Mucosa of rectum (tissue), 2 donors: ENCODE measurements around the gene ADAMTS13.
A peak's percentile ranks its signal among the peaks of the same experiment; 100 is the strongest.
"Not testable (repeated sequence)": the region's sequence is repeated elsewhere in the genome, so short reads cannot be mapped to it uniquely, and the experiment has no call there.

ENCODE experiments used
- H3K27ac ChIP-seq, 2 donors: one replicate each; pipeline ENCODE4 v1.7.0; 2013; ENCODE audit warnings: inconsistent platforms in 2 of 2, low read depth in 2 of 2, low read length in 2 of 2
- H3K27me3 ChIP-seq, 2 donors: one replicate each; pipeline ENCODE4 v1.7.0; 2013; ENCODE audit warnings: low read length in 2 of 2; ENCODE audit not compliant: control insufficient read depth in 2 of 2, insufficient read depth in 2 of 2
- H3K36me3 ChIP-seq, 2 donors: one replicate each; pipeline ENCODE4 v1.7.0; 2013; ENCODE audit warnings: low read length in 2 of 2; ENCODE audit not compliant: control insufficient read depth in 2 of 2, insufficient read depth in 2 of 2
- H3K4me1 ChIP-seq, 2 donors: one replicate each; pipeline ENCODE4 v1.7.0; 2013; ENCODE audit warnings: low read length in 2 of 2, mild to moderate bottlenecking in 1 of 2; ENCODE audit not compliant: control insufficient read depth in 2 of 2, insufficient read depth in 2 of 2
- H3K4me3 ChIP-seq, 2 donors: one replicate each; pipeline ENCODE4 v1.7.0; 2013; ENCODE audit warnings: low read length in 2 of 2
- H3K9ac ChIP-seq, 2 donors: one replicate each; pipeline ENCODE4 v1.7.0; 2013; ENCODE audit warnings: low read length in 2 of 2, low read depth in 1 of 2, mild to moderate bottlenecking in 1 of 2
- H3K9me3 ChIP-seq, 2 donors: one replicate each; pipeline ENCODE4 v1.7.0; 2013; ENCODE audit warnings: low read length in 2 of 2; ENCODE audit not compliant: control insufficient read depth in 2 of 2
- donor health status: healthy.
- donor health status: Normal muscosa, but diverticular disease.

ADAMTS13 gene

DNA sequence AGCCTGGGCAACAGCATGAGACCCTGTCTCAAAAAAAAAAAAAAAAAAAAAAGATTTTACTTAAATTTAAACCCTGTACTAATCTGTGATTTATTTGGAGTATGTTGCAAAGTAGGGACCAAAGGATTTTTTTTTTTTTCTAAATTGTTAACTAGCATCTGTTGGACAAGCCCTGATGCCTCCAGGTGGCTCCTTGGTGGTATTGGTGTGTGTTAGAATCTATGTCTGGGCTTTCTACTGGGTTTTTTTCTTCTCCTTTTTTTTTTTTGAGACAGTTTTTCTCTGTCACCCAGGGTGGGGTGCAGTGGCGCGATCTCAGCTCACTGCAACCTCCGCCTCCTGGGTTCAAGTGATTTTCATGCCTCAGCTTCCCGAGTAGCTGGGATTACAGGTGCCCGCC is 29.7 kb downstream of the ADAMTS13 start:
- H3K27me3 ChIP-seq, H3K9ac ChIP-seq: not testable (repeated sequence)

DNA sequence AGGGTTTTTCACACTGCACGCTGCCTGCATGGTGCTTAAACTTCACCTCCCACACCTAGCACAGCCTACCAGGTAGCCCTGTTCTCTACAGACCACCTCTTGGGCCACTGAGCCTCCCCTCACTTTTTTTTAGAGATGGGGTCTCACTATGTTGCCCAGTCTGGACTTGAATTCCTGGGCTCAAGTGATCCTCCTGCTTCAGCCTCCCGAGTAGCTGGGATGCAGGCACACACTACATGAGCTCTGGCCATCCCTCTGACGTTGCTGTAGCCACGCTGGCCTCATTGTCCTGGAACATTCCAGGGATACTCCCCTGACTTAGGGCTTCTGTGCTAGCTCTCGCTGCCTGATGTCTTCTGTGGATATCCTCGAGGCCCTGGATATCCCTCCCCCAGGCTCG is 30.4 kb downstream of the ADAMTS13 start:
- Histone ChIP-seq H3K9me3 (no peaks in the 10 kb centered on the region), H3K9ac (no peak overlapping the region), H3K4me1 (no peaks in the 10 kb centered on the region), H3K36me3 (no peaks in the 10 kb centered on the region), H3K27me3 (no peaks in the 10 kb centered on the region), H3K27ac (no peak overlapping the region), H3K4me3 (no peak overlapping the region)

More for the DNA sequence above, 29.7 kb downstream of the ADAMTS13 start:
- not testable (repeated sequence) for H3K36me3 ChIP-seq, H3K4me1 ChIP-seq, H3K4me3 ChIP-seq, H3K9me3 ChIP-seq, H3K27ac ChIP-seq

GRCh38 chr9:133453651-133454050 is 31.5 kb downstream of the ADAMTS13 start:
- Histone ChIP-seq H3K36me3 (no peaks in the 10 kb centered on the region), H3K27ac (no peak overlapping the region), H3K4me3 (no peak overlapping the region), H3K27me3 (no peaks in the 10 kb centered on the region), H3K9me3 (no peaks in the 10 kb centered on the region), H3K9ac (no peak overlapping the region), H3K4me1 (no peaks in the 10 kb centered on the region)

- Histone ChIP-seq H3K4me3 (no peak overlapping the region), H3K4me1 (peaks cover 4 to 5% of the 10 kb centered on the region in 2 donors), H3K9ac (no peak overlapping the region), H3K9me3 (no peaks in the 10 kb centered on the region), H3K36me3 (no peaks in the 10 kb centered on the region), H3K27me3 (no peaks in the 10 kb centered on the region), H3K27ac (no peak overlapping the region)
Measured at GRCh38 chr9:133454325-133454724, 32.2 kb downstream of the ADAMTS13 start.

- Histone ChIP-seq H3K36me3 (no peaks in the 10 kb centered on the region), H3K4me1 (peaks cover 5 to 6% of the 10 kb centered on the region in 2 donors), H3K4me3 (no peak overlapping the region), H3K9me3 (no peaks in the 10 kb centered on the region), H3K27ac (no peak overlapping the region), H3K27me3 (no peaks in the 10 kb centered on the region), H3K9ac (no peak overlapping the region)
Measured at GRCh38 chr9:133454943-133455673, 32.9 kb downstream of the ADAMTS13 start.

GRCh38 chr9:133455936-133456335 is 33.8 kb downstream of the ADAMTS13 start:
- Histone ChIP-seq H3K9me3 (no peaks in the 10 kb centered on the region), H3K27me3 (no peaks in the 10 kb centered on the region), H3K27ac (no peak overlapping the region), H3K4me3 (no peak overlapping the region), H3K36me3 (no peaks in the 10 kb centered on the region), H3K4me1 (peaks cover 10% of the 10 kb centered on the region in 2 donors), H3K9ac (no peak overlapping the region)

GRCh38 chr9:133456409-133456808 is 34.2 kb downstream of the ADAMTS13 start:
- Histone ChIP-seq H3K9me3 (no peaks in the 10 kb centered on the region), H3K9ac (no peak overlapping the region), H3K4me3 (no peak overlapping the region), H3K27me3 (no peaks in the 10 kb centered on the region), H3K27ac (no peak overlapping the region), H3K36me3 (no peaks in the 10 kb centered on the region), H3K4me1 (peaks cover 14 to 15% of the 10 kb centered on the region in 2 donors)

GRCh38 chr9:133457233-133457632 is 35.1 kb downstream of the ADAMTS13 start:
- Histone ChIP-seq H3K4me1 (peaks cover 16% of the 10 kb centered on the region in 2 donors), H3K9me3 (no peaks in the 10 kb centered on the region), H3K9ac (no peak overlapping the region), H3K27me3 (no peaks in the 10 kb centered on the region), H3K27ac (no peak overlapping the region), H3K36me3 (no peaks in the 10 kb centered on the region), H3K4me3 (no peak overlapping the region)

DNA sequence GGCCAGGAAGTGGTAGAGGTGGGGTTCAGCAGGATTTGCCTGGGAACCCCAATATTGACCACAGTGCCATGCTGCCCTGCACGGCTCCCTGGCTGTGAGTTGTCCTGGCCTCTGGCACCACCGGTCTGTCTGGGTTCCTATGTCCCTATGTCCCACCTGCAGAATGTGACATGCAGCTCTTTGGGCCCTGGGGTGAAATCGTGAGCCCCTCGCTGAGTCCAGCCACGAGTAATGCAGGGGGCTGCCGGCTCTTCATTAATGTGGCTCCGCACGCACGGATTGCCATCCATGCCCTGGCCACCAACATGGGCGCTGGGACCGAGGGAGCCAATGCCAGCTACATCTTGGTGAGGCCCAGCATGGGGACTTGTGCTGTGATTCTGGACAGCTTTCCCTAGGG is 35.6 kb downstream of the ADAMTS13 start:
- Histone ChIP-seq H3K27ac (no peak overlapping the region), H3K9ac (no peak overlapping the region), H3K4me3 (no peak overlapping the region), H3K36me3 (no peaks in the 10 kb centered on the region), H3K9me3 (no peaks in the 10 kb centered on the region), H3K27me3 (no peaks in the 10 kb centered on the region), H3K4me1 (peaks cover 16% of the 10 kb centered on the region in 2 donors)

DNA sequence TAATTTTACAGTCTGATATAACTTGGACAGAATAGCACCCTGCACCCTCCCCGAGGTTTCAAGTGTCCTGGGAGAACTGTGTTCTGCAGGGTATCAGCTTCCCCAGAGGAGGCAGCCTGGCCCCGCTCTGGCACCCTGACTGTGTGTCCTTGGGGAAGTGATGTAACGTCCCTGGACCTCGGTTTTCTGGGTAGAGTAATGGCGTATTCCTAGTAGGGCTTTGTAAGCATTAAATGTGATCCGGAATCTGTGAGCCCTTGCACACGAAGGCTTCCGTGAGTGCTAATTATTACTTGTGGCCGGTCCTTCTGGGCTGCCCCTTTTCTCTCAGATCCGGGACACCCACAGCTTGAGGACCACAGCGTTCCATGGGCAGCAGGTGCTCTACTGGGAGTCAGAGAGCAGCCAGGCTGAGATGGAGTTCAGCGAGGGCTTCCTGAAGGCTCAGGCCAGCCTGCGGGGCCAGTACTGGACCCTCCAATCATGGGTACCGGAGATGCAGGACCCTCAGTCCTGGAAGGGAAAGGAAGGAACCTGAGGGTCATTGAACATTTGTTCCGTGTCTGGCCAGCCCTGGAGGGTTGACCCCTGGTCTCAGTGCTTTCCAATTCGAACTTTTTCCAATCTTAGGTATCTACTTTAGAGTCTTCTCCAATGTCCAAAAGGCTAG is 36.6 kb downstream of the ADAMTS13 start:
- Histone ChIP-seq H3K9ac (peak overlapping the region in 1 of 2 donors; percentile 41), H3K9me3 (no peaks in the 10 kb centered on the region), H3K27me3 (no peaks in the 10 kb centered on the region), H3K4me3 (peak overlapping the region in 1 of 2 donors; percentile 61), H3K27ac (peak overlapping the region; percentile 96 to 99), H3K4me1 (peaks cover 16% of the 10 kb centered on the region in 2 donors), H3K36me3 (peaks cover 2 to 7% of the 10 kb centered on the region in 2 donors)
